AG09319 (cell line): ENCODE data around the gene ADORA2A.

Source experiments
- DNase-seq: peaks from one replicate; pipeline ENCODE4 v3.0.0-alpha.2; 2010; ENCODE audit warnings: low read depth; ENCODE audit errors: extremely low read depth
- CTCF ChIP-seq: IDR thresholded peaks from 2 replicates; pipeline ENCODE4 v1.5.1; 2011; ENCODE audit warnings: low read depth, mild to moderate bottlenecking, inconsistent platforms, low read length, moderate library complexity

ADORA2A gene

GRCh38 chr22:24424001-24424900 lies 3.1 kb upstream of the ADORA2A start:
- no peak for TF ChIP-seq CTCF
- no peak for DNase-seq

GRCh38 chr22:24424901-24425775 lies 2.3 kb upstream of the ADORA2A start:
- DNase-seq, result no peak
- no peak for TF ChIP-seq CTCF

GRCh38 chr22:24426436-24426835 lies 963 bp upstream of the ADORA2A start:
- no peak for DNase-seq
- TF ChIP-seq CTCF, result no peak

GRCh38 chr22:24426851-24427499 lies 424 bp upstream of the ADORA2A start:
- TF ChIP-seq CTCF, result no peak
- no peak for DNase-seq

GRCh38 chr22:24428751-24429410 lies 1.5 kb downstream of the ADORA2A start:
- no peak for TF ChIP-seq CTCF
- DNase-seq, result no peak

GRCh38 chr22:24429411-24430365 lies 2.3 kb downstream of the ADORA2A start:
- no peak for TF ChIP-seq CTCF
- DNase-seq, result no peak
